ENCODE data around the gene DHRS9.

GRCh38 chr2:169080250-169081069, 11.1 kb downstream of the DHRS9 start:
- TF ChIP-seq CTCF (IDR thresholded peaks at IDR 0.05; ENCODE audit: insufficient read depth, low read length, poor library complexity, severe bottlenecking) (no peak), EZH2phosphoT487 (conservative IDR thresholded peaks at IDR 0.05; ENCODE audit: low read length) (no peak)
